Testis (tissue), 3 donors: Measurements from ENCODE around the gene MED27. TPM values are rescaled to one million over a fixed set of nuclear protein-coding genes. Genes with fewer than 3 reads are reported as not detected.

ENCODE experiments used
- DNase-seq: peaks from one replicate; pipeline ENCODE4 v3.0.0-alpha.2; 2019
- H3K27ac ChIP-seq, 2 donors: fragments of 200-600 bp; sonication (generic); one replicate each; pipeline ENCODE4 v1.5.1; 2019
- H3K27me3 ChIP-seq: fragments of 200-600 bp; sonication (generic); one replicate; pipeline ENCODE4 v1.5.1; 2019
- H3K36me3 ChIP-seq: fragments of 200-600 bp; sonication (generic); one replicate; pipeline ENCODE4 v1.5.1; 2017; ENCODE audit warnings: low read depth; ENCODE audit errors: missing control alignments
- H3K4me1 ChIP-seq: fragments of 200-600 bp; sonication (generic); one replicate; pipeline ENCODE4 v1.5.1; 2019
- H3K4me3 ChIP-seq, 2 donors: fragments of 200-600 bp; sonication (generic); one replicate each; pipeline ENCODE4 v1.5.1; 2017 to 2019
- H3K9me3 ChIP-seq: fragments of 200-600 bp; sonication (generic); one replicate; pipeline ENCODE4 v1.5.1; 2017
- POLR2A ChIP-seq: fragments of 450-650 bp; IDR thresholded peaks from one replicate; pipeline ENCODE4 v1.6.1; 2017; ENCODE audit warnings: antibody characterized with exemption, mild to moderate bottlenecking, moderate library complexity
- WGBS, 2 donors: methylation state at CpG; one replicate each; pipeline ENCODE4 v1.1.5; 2018; 5-methylcytosine and 5-hydroxymethylcytosine counted together
- intact Hi-C: fragments of 100-400 bp; cut with DNase I; formaldehyde crosslinking; loops from one replicate; pipeline ENCODE4 v1.15.1; 2023; ENCODE audit warnings: low total_unique reads
- polyA plus RNA-seq: library from polyadenylated mRNA; stranded (reverse); fragments of 350-450 nt; fragmentation: Illumina TruSeq; extraction: RNeasy Lipid Tissue Mini Kit (QIAGEN cat#74804); gene quantifications from one replicate; pipeline ENCODE4 v1.2.3, GENCODE V29; 2014; ENCODE audit warnings: low read depth, low replicate concordance; ENCODE audit not compliant: insufficient read depth
- total RNA-seq, 2 donors: library from RNA; depleted of rRNA; stranded (reverse); fragments of >200 nt; gene quantifications; one replicate each; pipeline ENCODE4 v1.2.3, GENCODE V29; 2016
- TF ChIP-seq, protein P1 (sequence below), 3 experiments: fragments of 450-650 bp in 2 of 3; fragments of 200-600 bp in 1 of 3; sonication (generic) in 1 of 3; IDR thresholded peaks; one replicate each; pipeline ENCODE4 v1.5.1; 2016 to 2019; ENCODE audit warnings: antibody characterized with exemption in 3 of 3, mild to moderate bottlenecking in 2 of 3, moderate library complexity in 1 of 3

Gene MED27
- total and polyA plus RNA-seq, 3 donors from 2014 or later = 30.7 to 45.0 (median 33.7) TPM

DNA sequence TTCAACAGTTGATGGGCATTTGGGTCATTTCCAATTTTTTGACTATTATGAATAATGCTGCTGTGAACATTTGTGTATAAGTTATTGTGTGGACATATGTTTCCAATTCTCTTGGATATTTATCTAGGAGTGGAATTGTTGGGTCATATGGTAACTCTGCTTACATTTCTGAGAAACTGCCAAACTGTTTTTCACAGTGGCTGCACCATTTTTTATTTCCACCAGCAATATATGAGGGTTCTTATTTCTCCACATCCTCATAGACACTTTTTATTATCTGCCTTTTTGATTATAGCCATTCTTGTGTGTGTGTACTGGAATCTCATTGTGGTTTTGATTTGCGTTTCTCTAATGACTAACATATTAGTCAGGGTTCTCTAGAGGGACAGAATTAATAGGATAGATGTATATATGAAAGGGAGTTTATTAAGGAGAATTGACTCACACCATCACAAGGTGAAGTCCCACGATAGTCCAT, 14.7 kb upstream of the MED27 start:
- Histone ChIP-seq H3K4me1 (no peaks in the 10 kb centered on the region), H3K9me3 (no peaks in the 10 kb centered on the region), H3K4me3 (no peak overlapping the region), H3K27me3 (no peaks in the 10 kb centered on the region), H3K27ac (no peak overlapping the region), H3K36me3 (no peaks in the 10 kb centered on the region)
- DNase-seq = no peak
- intact Hi-C loops = no loop called here
- WGBS, 2 donors = 78 to 84% methylated on average over 2 of the region's 2 CpGs
- TF ChIP-seq, protein P1, sequence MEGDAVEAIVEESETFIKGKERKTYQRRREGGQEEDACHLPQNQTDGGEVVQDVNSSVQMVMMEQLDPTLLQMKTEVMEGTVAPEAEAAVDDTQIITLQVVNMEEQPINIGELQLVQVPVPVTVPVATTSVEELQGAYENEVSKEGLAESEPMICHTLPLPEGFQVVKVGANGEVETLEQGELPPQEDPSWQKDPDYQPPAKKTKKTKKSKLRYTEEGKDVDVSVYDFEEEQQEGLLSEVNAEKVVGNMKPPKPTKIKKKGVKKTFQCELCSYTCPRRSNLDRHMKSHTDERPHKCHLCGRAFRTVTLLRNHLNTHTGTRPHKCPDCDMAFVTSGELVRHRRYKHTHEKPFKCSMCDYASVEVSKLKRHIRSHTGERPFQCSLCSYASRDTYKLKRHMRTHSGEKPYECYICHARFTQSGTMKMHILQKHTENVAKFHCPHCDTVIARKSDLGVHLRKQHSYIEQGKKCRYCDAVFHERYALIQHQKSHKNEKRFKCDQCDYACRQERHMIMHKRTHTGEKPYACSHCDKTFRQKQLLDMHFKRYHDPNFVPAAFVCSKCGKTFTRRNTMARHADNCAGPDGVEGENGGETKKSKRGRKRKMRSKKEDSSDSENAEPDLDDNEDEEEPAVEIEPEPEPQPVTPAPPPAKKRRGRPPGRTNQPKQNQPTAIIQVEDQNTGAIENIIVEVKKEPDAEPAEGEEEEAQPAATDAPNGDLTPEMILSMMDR (IDR thresholded peaks at IDR 0.05) = no peak
- no peak for TF ChIP-seq POLR2A

DNA sequence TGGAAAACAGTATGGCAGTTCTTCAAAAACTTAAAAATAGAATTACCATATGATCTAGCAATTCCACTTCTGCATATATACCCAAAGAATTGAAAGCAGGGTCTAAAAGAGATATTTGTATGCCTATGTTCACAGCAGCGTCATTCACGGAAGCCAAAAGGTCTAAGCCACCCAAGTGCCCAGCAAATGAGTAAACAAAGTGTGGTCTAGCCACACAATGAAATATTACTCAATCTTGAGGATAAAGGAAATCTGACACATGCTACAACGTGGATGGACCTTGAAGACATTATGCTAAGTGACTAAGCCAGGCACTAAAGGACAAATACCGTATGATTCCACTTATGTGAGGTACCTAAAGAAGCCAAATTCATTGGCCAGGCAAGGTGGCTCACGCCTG, 11.1 kb upstream of the MED27 start:
- intact Hi-C loops = no loop called here
- H3K4me1 ChIP-seq = no peaks in the 10 kb centered on the region
- no peaks in the 10 kb centered on the region for H3K36me3 ChIP-seq
- H3K27ac ChIP-seq = no peak overlapping the region
- WGBS, 2 donors = 83 to 92% methylated on average over 5 of the region's 5 CpGs
- no peak overlapping the region for H3K4me3 ChIP-seq
- H3K9me3 ChIP-seq = no peaks in the 10 kb centered on the region
- TF ChIP-seq, protein P1 (IDR thresholded peaks at IDR 0.05) = no peak
- no peak for TF ChIP-seq POLR2A
- no peaks in the 10 kb centered on the region for H3K27me3 ChIP-seq
- no peak for DNase-seq

DNA sequence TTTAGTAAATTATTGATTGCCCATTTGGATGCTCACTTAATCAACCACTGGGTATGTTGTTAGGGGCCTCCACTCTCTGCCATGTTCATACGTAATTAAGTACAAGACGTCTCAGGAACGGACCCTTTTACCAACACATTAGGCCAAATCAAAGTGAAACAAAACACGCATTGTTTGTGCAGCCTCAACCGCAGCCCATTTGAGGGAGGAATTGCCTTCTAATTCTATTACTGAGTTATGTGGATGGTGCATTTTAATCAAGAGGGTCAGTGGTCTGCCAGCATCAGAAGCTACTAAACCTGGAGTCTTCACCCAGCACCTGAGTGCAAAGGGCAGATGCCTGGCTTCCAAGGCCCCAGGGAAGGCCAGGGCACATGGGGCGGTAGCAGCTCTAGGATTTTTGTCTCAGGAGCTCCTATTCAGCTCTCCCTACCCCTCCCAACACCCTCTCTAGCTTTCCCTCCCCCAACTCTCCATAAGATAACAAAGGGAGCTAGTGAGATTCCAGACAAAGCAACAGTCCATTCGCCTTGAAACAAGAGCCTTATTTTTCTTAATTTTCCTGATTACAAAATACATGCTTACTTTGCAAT, 7.9 kb upstream of the MED27 start:
- H3K27me3 ChIP-seq = no peaks in the 10 kb centered on the region
- H3K36me3 ChIP-seq = no peaks in the 10 kb centered on the region
- H3K27ac ChIP-seq = no peak overlapping the region
- no peak for TF ChIP-seq POLR2A
- no peak for DNase-seq
- WGBS, 2 donors = 88% methylated on average over 7 of the region's 7 CpGs
- intact Hi-C loops = no loop called here
- H3K4me1 ChIP-seq = no peaks in the 10 kb centered on the region
- H3K4me3 ChIP-seq = no peak overlapping the region
- H3K9me3 ChIP-seq = no peaks in the 10 kb centered on the region

DNA sequence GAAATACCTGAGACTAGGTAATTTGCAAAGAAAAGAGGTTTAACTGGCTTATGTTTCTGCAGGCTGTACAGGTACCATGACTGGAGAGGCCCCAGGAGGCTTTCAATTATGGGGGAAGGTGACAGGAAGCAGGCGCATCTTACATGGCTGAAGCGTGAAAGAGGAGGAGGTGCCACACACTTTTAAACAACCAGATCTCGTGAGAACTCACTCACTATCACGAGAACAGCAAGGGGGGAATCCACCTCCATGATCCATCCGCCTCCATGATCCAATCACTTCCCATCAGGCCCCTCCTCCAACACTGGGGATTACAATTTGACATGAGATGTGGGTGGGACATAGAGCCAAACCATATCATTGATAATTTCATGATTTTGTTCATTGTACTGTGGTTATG, 2.5 kb upstream of the MED27 start:
- WGBS, 2 donors = 69 to 72% methylated on average over 5 of the region's 5 CpGs
- intact Hi-C loops = no loop called here
- Histone ChIP-seq H3K9me3 (no peaks in the 10 kb centered on the region), H3K4me1 (peaks cover 14% of the 10 kb centered on the region), H3K4me3 (no peak overlapping the region), H3K27me3 (no peaks in the 10 kb centered on the region), H3K27ac (no peak overlapping the region), H3K36me3 (no peaks in the 10 kb centered on the region)
- no peak for TF ChIP-seq POLR2A
- TF ChIP-seq, protein P1 (IDR thresholded peaks at IDR 0.05) = no peak
- DNase-seq = no peak

DNA sequence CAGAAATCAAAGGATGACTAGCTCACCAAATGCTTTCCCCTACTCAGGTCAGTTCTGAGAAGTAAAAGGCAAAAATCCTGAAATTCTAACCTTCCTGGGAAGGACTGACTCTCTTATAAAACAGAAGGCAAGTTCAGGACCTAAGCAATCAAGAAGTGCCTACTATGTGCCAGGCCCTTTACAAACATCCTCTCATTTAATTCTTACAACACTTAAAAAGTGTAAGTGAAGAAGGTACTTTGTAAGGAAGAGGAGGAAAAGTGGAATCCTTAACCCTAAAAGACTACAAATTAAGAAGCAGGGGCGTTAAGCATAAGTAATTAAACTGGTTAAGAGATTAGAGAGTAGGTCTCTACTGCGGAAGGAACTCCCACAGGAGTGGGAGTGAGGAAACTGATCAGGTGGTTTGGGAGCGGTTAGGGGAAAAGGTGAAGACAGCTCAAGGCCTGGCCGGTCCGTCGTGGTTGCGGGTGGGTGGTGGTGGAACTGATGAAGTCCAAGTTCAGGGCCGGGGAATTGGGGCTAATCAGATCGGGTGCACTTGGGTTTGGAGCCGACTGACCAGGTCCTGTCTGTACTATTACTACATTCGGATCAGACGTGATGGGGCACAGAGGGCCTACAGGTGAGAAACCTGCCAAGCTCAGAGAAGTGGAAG, 839 bp downstream of the MED27 start:
- intact Hi-C loops = no loop called here
- peaks cover 14% of the 10 kb centered on the region for H3K4me1 ChIP-seq
- peak overlapping the region; percentile 83 to 84 for H3K4me3 ChIP-seq
- no peaks in the 10 kb centered on the region for H3K9me3 ChIP-seq
- H3K27ac ChIP-seq = peak overlapping the region; percentile 14 to 80
- DNase-seq = peak; percentile 20
- H3K36me3 ChIP-seq = no peaks in the 10 kb centered on the region
- H3K27me3 ChIP-seq = no peaks in the 10 kb centered on the region
- TF ChIP-seq POLR2A = no peak
- TF ChIP-seq, protein P1 (IDR thresholded peaks at IDR 0.05) = no peak
- WGBS, 2 donors = 1% methylated on average over 12 of the region's 12 CpGs
